ENCODE measurements around the gene GPATCH2. TPM values are rescaled to one million over a fixed set of nuclear protein-coding genes. Genes with fewer than 3 reads are reported as not detected.

Gene GPATCH2
- total and polyA plus RNA-seq, 12 donors, result 2.3 to 10.6 (median 7.3) TPM

GRCh38 chr1:217622042-217622441, 8.8 kb downstream of the GPATCH2 start:
- DNase-seq (no peak), ATAC-seq (no peak)
- peaks cover 0 to 5% (median 2%) of the 10 kb centered on the region in 9 donors for H3K4me1 ChIP-seq
- H3K4me3 ChIP-seq, result no peak overlapping the region
- H3K9me3 ChIP-seq, result no peaks in the 10 kb centered on the region
- no peak overlapping the region for H3K27ac ChIP-seq
- no peak for TF ChIP-seq CTCF (IDR thresholded peaks at IDR 0.05)
- intact Hi-C loops (cut with DNase I), result loop anchor here in 1 of 10 donors (10.0 kb wide), 1 partner anchor 87 kb away; no protein-coding TSS in a partner anchor
- WGBS, 2 donors, result 90 to 92% methylated on average over 3 of the region's 3 CpGs
- no peaks in the 10 kb centered on the region for H3K27me3 ChIP-seq
- peaks cover 0 to 25% (median 5%) of the 10 kb centered on the region in 9 donors for H3K36me3 ChIP-seq

GRCh38 chr1:217620814-217621213, 10.1 kb downstream of the GPATCH2 start:
- DNase-seq (no peak), ATAC-seq (no peak)
- Histone ChIP-seq H3K27ac (no peak overlapping the region), H3K9me3 (no peaks in the 10 kb centered on the region), H3K4me1 (no peaks in the 10 kb centered on the region), H3K27me3 (no peaks in the 10 kb centered on the region), H3K4me3 (no peak overlapping the region), H3K36me3 (peaks cover 0 to 25% (median 5%) of the 10 kb centered on the region in 9 donors)
- 80 to 88% methylated on average over 4 of the region's 4 CpGs for WGBS, 2 donors
- intact Hi-C loops (cut with DNase I), result loop anchor here in 1 of 10 donors (10.0 kb wide), 1 partner anchor 86 kb away; no protein-coding TSS in a partner anchor
- no peak for TF ChIP-seq CTCF (IDR thresholded peaks at IDR 0.05)

- H3K4me3 ChIP-seq, result no peak overlapping the region
- WGBS, 2 donors, result 89 to 93% methylated on average over 1 of the region's 1 CpG
- DNase-seq (no peak), ATAC-seq (no peak)
- no peaks in the 10 kb centered on the region for H3K27me3 ChIP-seq
- intact Hi-C loops (cut with DNase I), result no loop called here
- H3K9me3 ChIP-seq, result no peaks in the 10 kb centered on the region
- H3K4me1 ChIP-seq, result no peaks in the 10 kb centered on the region
- H3K36me3 ChIP-seq, result peaks cover 0 to 37% (median 5%) of the 10 kb centered on the region in 9 donors
- TF ChIP-seq CTCF (IDR thresholded peaks at IDR 0.05), result no peak
- no peak overlapping the region for H3K27ac ChIP-seq
Measured at GRCh38 chr1:217617126-217617525, 13.8 kb downstream of the GPATCH2 start.

- H3K27me3 ChIP-seq, result no peaks in the 10 kb centered on the region
- peaks cover 0 to 55% (median 0%) of the 10 kb centered on the region in 9 donors for H3K36me3 ChIP-seq
- intact Hi-C loops (cut with DNase I), result no loop called here
- H3K4me3 ChIP-seq, result no peak overlapping the region
- no peak for ATAC-seq
- no peaks in the 10 kb centered on the region for H3K9me3 ChIP-seq
- H3K27ac ChIP-seq, result no peak overlapping the region
- 58 to 65% methylated on average over 3 of the region's 3 CpGs for WGBS, 2 donors
- H3K4me1 ChIP-seq, result no peaks in the 10 kb centered on the region
- TF ChIP-seq CTCF (IDR thresholded peaks at IDR 0.05), result no peak
- no peak for DNase-seq
Measured at GRCh38 chr1:217614200-217614712, 16.6 kb downstream of the GPATCH2 start.

All from heart right ventricle (tissue), 16 donors.